Measurements from ENCODE around the gene RHCE.
"Not testable (repeated sequence)": the region's sequence is repeated elsewhere in the genome, so short reads cannot be mapped to it uniquely, and the experiment has no call there.

Gene RHCE

DNA sequence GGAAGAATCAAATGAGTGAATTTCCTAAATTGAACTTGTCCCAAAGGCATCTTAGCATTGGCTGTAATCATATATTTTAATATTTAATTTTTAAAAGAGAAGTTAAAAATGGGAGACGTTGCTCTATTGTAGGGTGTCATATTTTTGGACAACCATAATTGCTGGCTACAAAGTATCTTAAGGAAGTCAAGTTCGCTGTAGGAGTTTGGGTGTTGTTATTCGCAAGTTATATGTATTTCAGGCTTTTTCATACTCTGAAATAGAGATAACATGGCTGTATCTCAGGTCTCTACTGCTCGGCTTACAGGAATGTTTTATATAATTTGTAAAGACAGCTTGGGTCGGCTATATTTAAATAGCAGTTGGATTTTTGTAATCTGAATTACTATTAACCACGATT is 81.6 kb downstream of the RHCE start:
- no peak for DNase-seq

DNA sequence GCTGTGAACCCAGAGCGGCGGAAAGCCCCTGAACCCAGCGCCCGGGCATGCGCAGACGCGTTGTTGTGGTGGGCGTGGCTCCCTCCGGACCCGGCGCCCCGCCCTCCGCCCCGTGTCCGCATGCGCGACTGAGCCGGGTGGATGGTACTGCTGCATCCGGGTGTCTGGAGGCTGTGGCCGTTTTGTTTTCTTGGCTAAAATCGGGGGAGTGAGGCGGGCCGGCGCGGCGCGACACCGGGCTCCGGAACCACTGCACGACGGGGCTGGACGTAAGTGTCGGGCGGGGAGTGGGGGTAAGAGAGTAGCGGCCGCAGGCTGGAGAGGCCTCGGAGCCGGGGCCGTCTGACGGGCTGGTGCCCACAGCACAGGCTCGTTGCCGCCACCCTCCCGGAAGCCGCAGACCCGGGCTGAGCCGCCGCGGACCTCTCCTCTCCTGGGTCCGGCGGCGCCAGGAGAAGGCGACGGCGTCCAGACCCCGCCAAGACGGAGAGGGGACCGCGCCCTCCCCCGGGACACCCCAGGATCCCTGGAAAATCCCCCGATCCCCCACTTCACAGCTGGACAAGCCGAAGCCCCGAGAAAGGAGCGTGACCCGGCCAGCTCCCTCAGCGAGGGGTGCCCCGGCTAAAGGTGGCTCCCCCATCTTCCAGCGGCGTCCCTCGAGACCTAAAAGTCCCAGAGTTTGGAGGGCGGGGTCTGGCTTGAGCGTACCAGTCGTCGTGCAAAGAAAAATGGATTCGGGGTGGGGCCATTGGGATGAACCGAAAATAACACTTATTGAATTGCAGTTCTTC is 82.2 kb downstream of the RHCE start, which contains the start of gene TMEM50A:
Gene TMEM50A, plus strand, starts transcription at position 147 of the 794 bp plus-strand sequence. CDS start 2,153 bp downstream, outside the sequence.
- DNase-seq: peak; percentile 85

GRCh38 chr1:25337483-25338187 is 83.0 kb downstream of the RHCE start:
- not testable (repeated sequence) for DNase-seq

- DNase-seq: not testable (repeated sequence)
Observed at GRCh38 chr1:25336922-25337354, 83.7 kb downstream of the RHCE start.

- DNase-seq: not testable (repeated sequence)
Observed at GRCh38 chr1:25329950-25330349, 90.7 kb downstream of the RHCE start.

DNA sequence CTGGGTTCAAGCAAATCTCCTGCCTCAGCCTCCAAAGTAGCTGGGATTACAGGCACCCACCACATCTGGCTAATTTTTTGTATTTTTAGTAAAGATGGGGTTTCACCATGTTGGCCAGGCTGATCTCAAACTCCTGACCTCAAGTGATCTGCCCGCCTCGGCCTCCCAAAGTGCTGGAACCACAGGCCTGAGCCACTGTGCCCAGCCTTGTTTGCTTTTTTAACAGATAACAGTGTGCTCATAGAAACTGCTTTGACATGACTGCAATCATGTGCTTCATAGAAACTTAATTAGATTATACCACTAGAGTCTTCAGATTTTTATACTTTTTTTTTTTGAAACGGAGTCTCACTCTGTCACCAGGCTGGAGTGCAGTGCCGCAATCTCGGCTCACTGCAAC is 91.3 kb downstream of the RHCE start:
- not testable (repeated sequence) for DNase-seq

GRCh38 chr1:25328791-25329185 is 91.8 kb downstream of the RHCE start:
- not testable (repeated sequence) for DNase-seq

GRCh38 chr1:25327864-25328790 is 92.5 kb downstream of the RHCE start:
- not testable (repeated sequence) for DNase-seq

DNA sequence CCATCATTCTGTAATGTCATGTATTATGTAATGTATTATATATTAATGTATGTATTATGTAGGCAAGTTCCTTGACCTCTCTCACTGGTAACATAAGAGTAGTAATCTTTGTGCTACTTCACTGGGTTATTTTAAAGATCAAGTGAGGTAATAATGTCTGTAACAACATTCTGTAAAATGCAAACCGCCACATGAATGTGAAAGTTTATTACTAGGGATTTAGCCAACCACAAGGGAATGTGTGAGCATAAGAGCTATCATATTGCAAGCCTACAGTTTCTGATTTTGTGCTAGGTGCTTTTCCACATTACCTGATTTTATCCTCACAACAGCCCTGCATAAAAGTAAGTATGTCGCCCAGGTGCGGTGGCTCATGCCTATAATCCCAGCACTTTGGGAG is 96.2 kb downstream of the RHCE start:
- not testable (repeated sequence) for DNase-seq

DNA sequence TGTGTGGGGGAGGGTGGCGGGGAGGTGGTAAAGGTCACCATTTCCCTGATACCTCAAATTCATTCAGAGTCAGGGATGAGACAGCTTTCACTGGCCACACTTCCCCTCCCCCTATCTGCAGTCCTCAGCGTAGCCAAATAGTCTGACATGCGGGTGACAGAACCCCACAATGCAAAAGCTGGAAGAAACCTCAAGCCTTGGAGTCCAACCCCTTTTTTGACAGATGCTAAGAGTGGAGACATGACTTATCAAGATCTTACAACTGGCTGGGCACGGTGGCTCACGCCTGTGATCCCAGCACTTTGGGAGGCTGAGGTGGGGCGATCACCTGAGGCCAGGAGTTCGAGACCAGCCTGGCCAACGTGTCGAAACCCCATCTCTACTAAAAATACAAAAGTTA is 98.5 kb downstream of the RHCE start:
- DNase-seq: not testable (repeated sequence)

- DNase-seq: not testable (repeated sequence)
Observed at GRCh38 chr1:25320314-25320938, 100.2 kb downstream of the RHCE start.

DNA sequence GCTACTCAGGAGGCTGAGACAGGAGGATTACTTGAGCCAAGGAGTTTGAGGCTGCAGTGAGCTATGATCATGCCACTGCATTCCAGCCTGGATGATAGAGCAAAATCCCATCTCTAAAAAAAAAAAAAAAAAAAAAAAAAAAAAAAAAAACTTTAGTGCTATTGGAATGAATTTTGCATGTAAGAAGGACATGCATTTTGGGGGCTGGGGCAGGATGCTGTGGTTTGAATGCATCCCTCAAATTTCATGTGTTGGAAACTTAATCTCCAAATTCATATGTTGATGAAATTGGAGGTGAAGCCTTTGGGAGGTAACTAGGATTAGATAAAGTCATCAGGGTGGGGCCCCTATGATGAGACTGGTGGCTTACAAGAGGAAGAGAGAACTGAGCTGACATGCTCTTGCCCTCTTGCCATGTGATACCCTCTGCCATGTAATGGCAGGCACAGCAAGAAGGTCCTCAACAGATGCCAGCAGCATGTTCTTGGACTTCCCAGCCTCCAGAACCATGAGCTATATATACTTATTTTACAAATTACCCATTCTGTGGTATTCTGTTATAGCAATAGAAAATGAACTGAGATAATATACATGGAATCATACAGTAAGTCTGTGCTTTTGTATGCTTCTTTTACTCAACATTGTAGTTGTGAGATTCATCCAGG is 107.7 kb downstream of the RHCE start:
- not testable (repeated sequence) for DNase-seq

Measured in activated CD4-positive, alpha-beta T cell treated with anti-CD3 and anti-CD28 coated beads, Interleukin-2, amount 50 U/mL, for 4 hours (primary cell).